ENCODE results near the gene PRAME.
"Not testable (repeated sequence)": the region's sequence is repeated elsewhere in the genome, so short reads cannot be mapped to it uniquely, and the experiment has no call there.

PRAME gene

DNA sequence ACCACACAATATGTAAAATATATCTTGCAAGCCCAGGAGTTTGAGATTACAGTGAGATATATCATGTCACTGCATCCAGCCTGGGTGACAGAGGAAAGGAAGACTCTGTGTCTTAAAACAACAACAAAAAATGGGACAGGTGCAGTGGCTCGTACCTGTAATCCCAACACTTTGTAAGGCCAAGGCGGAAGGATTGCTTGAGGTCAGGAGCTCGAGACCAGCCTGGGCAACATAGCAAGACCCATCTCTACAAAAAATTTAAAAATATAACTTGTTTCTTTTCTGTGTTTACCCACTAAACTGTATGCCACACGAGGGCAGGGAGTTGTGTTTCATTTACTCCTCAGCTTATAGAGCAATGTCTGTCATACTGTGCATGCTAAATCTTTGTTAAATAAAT is 42.1 kb downstream of the PRAME start:
- ATAC-seq: no peak
- TF ChIP-seq GLIS3 (CRISPR knock-in tag; IDR thresholded peaks at IDR 0.05): no peak
- no peak for TF ChIP-seq PPARA (CRISPR knock-in tag; IDR thresholded peaks at IDR 0.05; ENCODE audit: borderline replicate concordance)
- no peak for TF ChIP-seq SNAI2 (CRISPR knock-in tag; IDR thresholded peaks at IDR 0.05)
- no peak for TF ChIP-seq ZNF565 (CRISPR knock-in tag; conservative IDR thresholded peaks at IDR 0.05; ENCODE audit: low read depth)

GRCh38 chr22:22515890-22516289 is 43.2 kb downstream of the PRAME start:
- TF ChIP-seq TOX (CRISPR knock-in tag; IDR thresholded peaks at IDR 0.05; ENCODE audit: borderline replicate concordance) (no peak), SNAI2 (CRISPR knock-in tag; IDR thresholded peaks at IDR 0.05) (no peak), CSDC2 (CRISPR knock-in tag; IDR thresholded peaks at IDR 0.05) (no peak), ZC3H10 (CRISPR knock-in tag; IDR thresholded peaks at IDR 0.05) (no peak), ISL1 (CRISPR knock-in tag; IDR thresholded peaks at IDR 0.05) (no peak), BACH2 (CRISPR knock-in tag; IDR thresholded peaks at IDR 0.05; ENCODE audit: borderline replicate concordance) (no peak), ARNTL (CRISPR knock-in tag; IDR thresholded peaks at IDR 0.05; ENCODE audit: borderline replicate concordance, low read depth) (no peak), POU6F1 (CRISPR knock-in tag; IDR thresholded peaks at IDR 0.05; ENCODE audit: borderline replicate concordance, low read depth) (no peak), TSHZ2 (CRISPR knock-in tag; IDR thresholded peaks at IDR 0.05) (no peak), ZNF565 (CRISPR knock-in tag; conservative IDR thresholded peaks at IDR 0.05; ENCODE audit: low read depth) (no peak), RARB (CRISPR knock-in tag; IDR thresholded peaks at IDR 0.05) (no peak), ZFP3 (CRISPR knock-in tag; IDR thresholded peaks at IDR 0.05) (no peak), PPARA (CRISPR knock-in tag; IDR thresholded peaks at IDR 0.05; ENCODE audit: borderline replicate concordance) (no peak), ZFP30 (CRISPR knock-in tag; IDR thresholded peaks at IDR 0.05) (no peak), OSR1 (CRISPR knock-in tag; IDR thresholded peaks at IDR 0.05) (no peak), ESRRG (CRISPR knock-in tag; IDR thresholded peaks at IDR 0.05) (no peak), ZNF8 (CRISPR knock-in tag; IDR thresholded peaks at IDR 0.05) (no peak)
- TF ChIP-seq, protein P1, sequence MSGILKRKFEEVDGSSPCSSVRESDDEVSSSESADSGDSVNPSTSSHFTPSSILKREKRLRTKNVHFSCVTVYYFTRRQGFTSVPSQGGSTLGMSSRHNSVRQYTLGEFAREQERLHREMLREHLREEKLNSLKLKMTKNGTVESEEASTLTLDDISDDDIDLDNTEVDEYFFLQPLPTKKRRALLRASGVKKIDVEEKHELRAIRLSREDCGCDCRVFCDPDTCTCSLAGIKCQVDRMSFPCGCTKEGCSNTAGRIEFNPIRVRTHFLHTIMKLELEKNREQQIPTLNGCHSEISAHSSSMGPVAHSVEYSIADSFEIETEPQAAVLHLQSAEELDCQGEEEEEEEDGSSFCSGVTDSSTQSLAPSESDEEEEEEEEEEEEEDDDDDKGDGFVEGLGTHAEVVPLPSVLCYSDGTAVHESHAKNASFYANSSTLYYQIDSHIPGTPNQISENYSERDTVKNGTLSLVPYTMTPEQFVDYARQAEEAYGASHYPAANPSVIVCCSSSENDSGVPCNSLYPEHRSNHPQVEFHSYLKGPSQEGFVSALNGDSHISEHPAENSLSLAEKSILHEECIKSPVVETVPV (CRISPR knock-in tag; IDR thresholded peaks at IDR 0.05): no peak
- TF ChIP-seq, protein P2, sequence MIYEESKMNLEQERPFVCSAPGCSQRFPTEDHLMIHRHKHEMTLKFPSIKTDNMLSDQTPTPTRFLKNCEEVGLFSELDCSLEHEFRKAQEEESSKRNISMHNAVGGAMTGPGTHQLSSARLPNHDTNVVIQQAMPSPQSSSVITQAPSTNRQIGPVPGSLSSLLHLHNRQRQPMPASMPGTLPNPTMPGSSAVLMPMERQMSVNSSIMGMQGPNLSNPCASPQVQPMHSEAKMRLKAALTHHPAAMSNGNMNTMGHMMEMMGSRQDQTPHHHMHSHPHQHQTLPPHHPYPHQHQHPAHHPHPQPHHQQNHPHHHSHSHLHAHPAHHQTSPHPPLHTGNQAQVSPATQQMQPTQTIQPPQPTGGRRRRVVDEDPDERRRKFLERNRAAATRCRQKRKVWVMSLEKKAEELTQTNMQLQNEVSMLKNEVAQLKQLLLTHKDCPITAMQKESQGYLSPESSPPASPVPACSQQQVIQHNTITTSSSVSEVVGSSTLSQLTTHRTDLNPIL (CRISPR knock-in tag; IDR thresholded peaks at IDR 0.05; ENCODE audit: low read depth): no peak
- ATAC-seq: no peak

- not testable (repeated sequence) for ATAC-seq
These were observed 44.6 kb downstream of the PRAME start for GRCh38 chr22:22514431-22514830.

- no peak for ATAC-seq
- no peak for TF ChIP-seq RARB (CRISPR knock-in tag; IDR thresholded peaks at IDR 0.05)
- TF ChIP-seq PATZ1 (CRISPR knock-in tag; IDR thresholded peaks at IDR 0.05; ENCODE audit: borderline replicate concordance): no peak
- no peak for TF ChIP-seq PPARA (CRISPR knock-in tag; IDR thresholded peaks at IDR 0.05; ENCODE audit: borderline replicate concordance)
- TF ChIP-seq ZC3H10 (CRISPR knock-in tag; IDR thresholded peaks at IDR 0.05): no peak
- no peak for TF ChIP-seq OSR1 (CRISPR knock-in tag; IDR thresholded peaks at IDR 0.05)
- TF ChIP-seq, protein P1 (CRISPR knock-in tag; IDR thresholded peaks at IDR 0.05): no peak
- no peak for TF ChIP-seq GLIS3 (CRISPR knock-in tag; IDR thresholded peaks at IDR 0.05)
- TF ChIP-seq ZNF70 (CRISPR knock-in tag; IDR thresholded peaks at IDR 0.05): no peak
These were observed 45.4 kb downstream of the PRAME start for GRCh38 chr22:22513619-22514018.
